Hepatocyte (in vitro differentiated cells): Measurements from ENCODE around the gene ROBO1. TPM values are rescaled to one million over a fixed set of nuclear protein-coding genes. Genes with fewer than 3 reads are reported as not detected.

ENCODE experiments used
- DNase-seq: peaks from one replicate; pipeline ENCODE4 v3.0.0-alpha.2; 2016; ENCODE audit warnings: low spot score
- H2AFZ ChIP-seq: fragments of 200-600 bp; sonication (generic); 2 replicates; pipeline ENCODE4 v1.6.0; 2016; ENCODE audit warnings: antibody characterized with exemption, mild to moderate bottlenecking
- H3K27ac ChIP-seq: fragments of 200-600 bp; sonication (generic); 2 replicates; pipeline ENCODE4 v1.5.1; 2016; ENCODE audit warnings: mild to moderate bottlenecking
- H3K27me3 ChIP-seq: fragments of 200-600 bp; sonication (generic); 2 replicates; pipeline ENCODE4 v1.6.1; 2016
- H3K36me3 ChIP-seq: fragments of 200-600 bp; sonication (generic); replicated peaks from 2 replicates; pipeline ENCODE4 v1.5.1; 2016; ENCODE audit warnings: low read depth; ENCODE audit not compliant: insufficient read depth
- H3K4me1 ChIP-seq: fragments of 200-600 bp; sonication (generic); 2 replicates; pipeline ENCODE4 v1.5.1; 2016; ENCODE audit warnings: mild to moderate bottlenecking, moderate library complexity; ENCODE audit not compliant: insufficient read depth
- H3K4me2 ChIP-seq: fragments of 200-600 bp; sonication (generic); 2 replicates; pipeline ENCODE4 v1.6.0; 2016
- H3K4me3 ChIP-seq: fragments of 200-600 bp; sonication (generic); 2 replicates; pipeline ENCODE4 v1.5.1; 2016; ENCODE audit warnings: mild to moderate bottlenecking
- H3K79me2 ChIP-seq: fragments of 200-600 bp; sonication (generic); 2 replicates; pipeline ENCODE4 v1.6.0; 2017; ENCODE audit warnings: mild to moderate bottlenecking
- H3K9me2 ChIP-seq: fragments of 200-600 bp; sonication (generic); replicated peaks from 2 replicates; pipeline ENCODE4 v1.6.0; 2017; ENCODE audit warnings: mild to moderate bottlenecking; ENCODE audit not compliant: insufficient read depth
- H3K9me3 ChIP-seq: fragments of 200-600 bp; sonication (generic); 2 replicates; pipeline ENCODE4 v1.5.1; 2016; ENCODE audit warnings: low read depth, mild to moderate bottlenecking
- H4K20me1 ChIP-seq: fragments of 200-600 bp; sonication (generic); 2 replicates; pipeline ENCODE4 v1.6.0; 2016; ENCODE audit warnings: mild to moderate bottlenecking; ENCODE audit not compliant: insufficient read depth, poor library complexity, severe bottlenecking
- EZH2 ChIP-seq: fragments of 200-600 bp; sonication (generic); IDR thresholded peaks from 2 replicates; pipeline ENCODE4 v1.6.1; 2016; ENCODE audit warnings: antibody characterized with exemption, mild to moderate bottlenecking, borderline replicate concordance
- EZH2phosphoT487 ChIP-seq: fragments of 200-600 bp; sonication (generic); IDR thresholded peaks from one replicate; pipeline ENCODE4 v1.6.1; 2018; ENCODE audit warnings: antibody characterized with exemption, mild to moderate bottlenecking, low read depth, moderate library complexity; ENCODE audit not compliant: unreplicated experiment, severe bottlenecking
- WGBS: methylation state at CpG from one replicate; pipeline ENCODE4 v1.1.6; 2016; ENCODE audit warnings: low lambda C conversion rate; ENCODE audit errors: missing lambda C conversion rate; 5-methylcytosine and 5-hydroxymethylcytosine counted together
- polyA plus RNA-seq: library from polyadenylated mRNA; unstranded; fragments of >200 nt; fragmentation: Nextera tagmentation; extraction: Ambion mirVana; gene quantifications from 2 replicates; pipeline ENCODE4 v1.2.1, GENCODE V29; 2016
- total RNA-seq: library from RNA; depleted of rRNA; stranded (reverse); fragments of >200 nt; gene quantifications from 2 replicates; pipeline ENCODE4 v1.2.3, GENCODE V29; 2014
- TF ChIP-seq, protein P1 (sequence below): fragments of 200-600 bp; sonication (generic); IDR thresholded peaks from 2 replicates; pipeline ENCODE4 v1.5.1; 2016; ENCODE audit warnings: antibody characterized with exemption, mild to moderate bottlenecking; ENCODE audit not compliant: poor library complexity

ROBO1 gene
- total and polyA plus RNA-seq, 2 experiments from 2014 or later, result 13.6 to 44.3 TPM

DNA sequence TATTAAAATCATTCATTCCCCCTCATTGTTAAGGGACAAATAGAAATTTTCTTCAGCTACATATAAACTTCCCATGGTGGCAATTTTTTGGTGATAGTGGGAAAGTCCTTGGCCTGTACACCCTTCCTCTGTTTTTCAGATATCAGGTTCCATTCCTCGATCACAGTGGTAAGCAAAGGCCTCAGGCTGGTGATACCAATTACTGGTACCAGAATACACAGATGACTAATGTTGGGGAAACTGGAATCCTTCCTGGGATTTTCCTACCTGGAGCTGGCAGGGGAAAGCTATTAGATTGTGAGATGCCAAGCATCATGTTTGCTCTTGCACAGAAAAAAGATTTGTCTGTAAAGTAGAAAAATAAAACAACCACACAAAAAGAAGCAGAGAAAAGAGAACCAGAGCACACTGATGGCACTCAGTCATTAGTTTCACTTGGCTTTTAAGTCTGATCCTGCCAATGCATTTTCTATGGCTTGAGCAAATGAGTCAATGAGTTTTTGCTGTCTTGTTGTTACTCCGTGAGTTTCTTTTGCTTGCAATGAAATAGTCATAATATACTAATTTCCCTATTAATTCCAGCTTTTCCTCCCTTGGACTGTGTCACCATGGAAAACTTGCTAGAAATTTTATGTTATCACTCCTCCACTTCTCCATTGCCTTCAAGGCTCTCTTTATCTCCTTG lies 795.0 kb downstream of the ROBO1 start:
- Histone ChIP-seq H3K36me3 (no peaks in the 10 kb centered on the region), H2AFZ (no peak overlapping the region), H3K4me1 (no peaks in the 10 kb centered on the region), H3K9me3 (no peaks in the 10 kb centered on the region), H3K79me2 (peaks cover 39% of the 10 kb centered on the region), H4K20me1 (no peaks in the 10 kb centered on the region), H3K27me3 (no peaks in the 10 kb centered on the region), H3K27ac (no peak overlapping the region), H3K4me2 (no peak overlapping the region), H3K9me2 (no peaks in the 10 kb centered on the region), H3K4me3 (no peak overlapping the region)
- WGBS, result 65% methylated on average over 2 of the region's 2 CpGs
- DNase-seq, result no peak
- TF ChIP-seq, protein P1, sequence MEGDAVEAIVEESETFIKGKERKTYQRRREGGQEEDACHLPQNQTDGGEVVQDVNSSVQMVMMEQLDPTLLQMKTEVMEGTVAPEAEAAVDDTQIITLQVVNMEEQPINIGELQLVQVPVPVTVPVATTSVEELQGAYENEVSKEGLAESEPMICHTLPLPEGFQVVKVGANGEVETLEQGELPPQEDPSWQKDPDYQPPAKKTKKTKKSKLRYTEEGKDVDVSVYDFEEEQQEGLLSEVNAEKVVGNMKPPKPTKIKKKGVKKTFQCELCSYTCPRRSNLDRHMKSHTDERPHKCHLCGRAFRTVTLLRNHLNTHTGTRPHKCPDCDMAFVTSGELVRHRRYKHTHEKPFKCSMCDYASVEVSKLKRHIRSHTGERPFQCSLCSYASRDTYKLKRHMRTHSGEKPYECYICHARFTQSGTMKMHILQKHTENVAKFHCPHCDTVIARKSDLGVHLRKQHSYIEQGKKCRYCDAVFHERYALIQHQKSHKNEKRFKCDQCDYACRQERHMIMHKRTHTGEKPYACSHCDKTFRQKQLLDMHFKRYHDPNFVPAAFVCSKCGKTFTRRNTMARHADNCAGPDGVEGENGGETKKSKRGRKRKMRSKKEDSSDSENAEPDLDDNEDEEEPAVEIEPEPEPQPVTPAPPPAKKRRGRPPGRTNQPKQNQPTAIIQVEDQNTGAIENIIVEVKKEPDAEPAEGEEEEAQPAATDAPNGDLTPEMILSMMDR, result no peak
- TF ChIP-seq EZH2phosphoT487 (no peak), EZH2 (no peak)

DNA sequence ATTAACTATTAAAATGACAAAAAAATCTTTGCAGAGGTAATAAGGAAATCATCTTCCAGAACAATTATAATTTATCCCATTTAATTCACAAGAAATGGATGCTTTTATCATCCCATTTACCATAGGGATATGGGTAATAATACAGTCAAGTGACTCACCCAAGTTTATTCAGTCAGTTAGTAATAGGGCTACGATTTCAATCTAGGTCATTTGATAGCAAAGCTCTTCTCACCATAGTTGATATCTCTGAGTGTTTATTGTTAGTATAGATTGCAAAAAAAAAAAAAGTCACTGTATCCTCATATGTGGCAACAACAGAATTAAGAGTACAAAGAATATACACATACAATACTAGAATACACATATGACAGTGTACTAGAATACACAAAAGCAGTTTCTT lies 797.1 kb downstream of the ROBO1 start:
- Histone ChIP-seq H3K79me2 (peaks cover 37% of the 10 kb centered on the region), H3K36me3 (no peaks in the 10 kb centered on the region), H3K9me2 (no peaks in the 10 kb centered on the region), H3K27me3 (no peaks in the 10 kb centered on the region), H3K27ac (no peak overlapping the region), H4K20me1 (no peaks in the 10 kb centered on the region), H3K4me1 (no peaks in the 10 kb centered on the region), H3K4me2 (no peak overlapping the region), H2AFZ (no peak overlapping the region), H3K4me3 (no peak overlapping the region), H3K9me3 (no peaks in the 10 kb centered on the region)
- TF ChIP-seq, protein P1, result no peak
- TF ChIP-seq EZH2 (no peak), EZH2phosphoT487 (no peak)
- 93% methylated on average over 1 of the region's 1 CpG for WGBS
- no peak for DNase-seq

DNA sequence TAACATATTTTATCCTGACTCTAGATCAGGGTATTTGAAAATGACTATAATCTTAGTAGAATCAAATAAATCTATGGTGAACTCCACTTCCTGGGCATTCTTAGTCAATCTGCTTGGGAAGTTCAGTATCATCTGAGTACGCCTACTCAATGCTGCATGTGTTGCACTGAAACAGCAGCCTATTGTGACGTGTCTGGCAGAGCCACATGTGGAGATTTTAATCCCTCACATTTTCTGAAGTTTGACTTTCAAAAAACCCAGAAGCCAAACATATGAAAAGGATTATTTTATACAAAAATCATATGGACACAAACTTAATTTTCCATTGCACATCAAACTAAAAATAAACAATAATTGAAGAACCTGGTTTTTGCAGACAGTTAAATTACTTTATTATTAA lies 798.3 kb downstream of the ROBO1 start:
- no peaks in the 10 kb centered on the region for H3K9me2 ChIP-seq
- H3K9me3 ChIP-seq, result no peaks in the 10 kb centered on the region
- no peak for TF ChIP-seq EZH2
- TF ChIP-seq EZH2phosphoT487, result no peak
- TF ChIP-seq, protein P1, result no peak
- H3K4me2 ChIP-seq, result no peak overlapping the region
- peaks cover 36% of the 10 kb centered on the region for H3K79me2 ChIP-seq
- no peaks in the 10 kb centered on the region for H3K27me3 ChIP-seq
- H2AFZ ChIP-seq, result no peak overlapping the region
- no peaks in the 10 kb centered on the region for H3K36me3 ChIP-seq
- no peak for DNase-seq
- no peak overlapping the region for H3K4me3 ChIP-seq
- WGBS, result 86% methylated on average over 2 of the region's 2 CpGs
- no peak overlapping the region for H3K27ac ChIP-seq
- no peaks in the 10 kb centered on the region for H3K4me1 ChIP-seq
- no peaks in the 10 kb centered on the region for H4K20me1 ChIP-seq

GRCh38 chr3:78967061-78967460 lies 800.7 kb downstream of the ROBO1 start:
- Histone ChIP-seq H3K36me3 (no peaks in the 10 kb centered on the region), H3K4me3 (no peak overlapping the region), H3K4me2 (no peak overlapping the region), H3K9me2 (no peaks in the 10 kb centered on the region), H3K9me3 (no peaks in the 10 kb centered on the region), H3K4me1 (no peaks in the 10 kb centered on the region), H3K27ac (no peak overlapping the region), H2AFZ (no peak overlapping the region), H4K20me1 (no peaks in the 10 kb centered on the region), H3K79me2 (peaks cover 39% of the 10 kb centered on the region), H3K27me3 (no peaks in the 10 kb centered on the region)
- 79% methylated on average over 1 of the region's 1 CpG for WGBS
- DNase-seq, result no peak
- TF ChIP-seq EZH2, result no peak
- TF ChIP-seq, protein P1, result no peak
- TF ChIP-seq EZH2phosphoT487, result no peak
